GM21529 (cell line): ENCODE data around the gene SECISBP2.
A peak's percentile ranks its signal among the peaks of the same experiment; 100 is the strongest.

Experiments used
- ATAC-seq: cut with Tn5 transposase; IDR thresholded peaks from one replicate; pipeline ENCODE4 v1.9.1; 2021; ENCODE audit not compliant: unreplicated experiment

SECISBP2 gene

DNA sequence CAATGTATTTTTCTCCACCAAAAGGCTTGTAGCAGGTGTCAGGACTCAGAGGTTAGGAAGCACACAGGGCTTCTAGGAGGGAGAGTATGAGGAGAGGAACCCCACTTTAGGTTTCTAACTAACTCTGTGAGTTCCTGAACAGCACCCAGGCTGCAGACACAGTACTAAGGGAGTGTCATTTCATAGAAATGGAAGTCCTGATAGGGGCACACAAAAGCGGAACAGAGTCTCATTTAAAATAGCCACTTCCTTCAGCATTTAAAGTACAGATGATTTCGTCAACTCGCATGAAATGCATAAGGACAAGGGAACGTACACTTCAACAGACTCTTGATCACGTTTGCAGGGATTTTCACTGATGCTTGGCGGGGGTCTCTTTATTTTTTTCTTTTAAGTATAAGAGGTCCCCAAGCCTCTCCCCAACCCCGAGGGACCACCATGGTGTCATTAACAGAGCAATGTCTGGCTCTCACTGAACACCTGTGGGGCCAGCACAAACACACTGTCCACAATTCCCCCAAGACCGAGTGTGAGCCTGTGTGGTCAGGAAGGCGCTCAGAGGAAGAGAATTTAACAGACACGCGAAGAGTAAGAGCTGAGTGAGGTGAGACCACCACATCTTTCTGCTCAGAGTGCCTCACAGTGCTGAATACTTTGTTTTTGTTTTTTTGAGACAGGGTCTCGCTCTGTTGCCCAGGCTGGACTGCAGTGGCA is 82.3 kb downstream of the SECISBP2 start:
- ATAC-seq: peak; percentile 86

DNA sequence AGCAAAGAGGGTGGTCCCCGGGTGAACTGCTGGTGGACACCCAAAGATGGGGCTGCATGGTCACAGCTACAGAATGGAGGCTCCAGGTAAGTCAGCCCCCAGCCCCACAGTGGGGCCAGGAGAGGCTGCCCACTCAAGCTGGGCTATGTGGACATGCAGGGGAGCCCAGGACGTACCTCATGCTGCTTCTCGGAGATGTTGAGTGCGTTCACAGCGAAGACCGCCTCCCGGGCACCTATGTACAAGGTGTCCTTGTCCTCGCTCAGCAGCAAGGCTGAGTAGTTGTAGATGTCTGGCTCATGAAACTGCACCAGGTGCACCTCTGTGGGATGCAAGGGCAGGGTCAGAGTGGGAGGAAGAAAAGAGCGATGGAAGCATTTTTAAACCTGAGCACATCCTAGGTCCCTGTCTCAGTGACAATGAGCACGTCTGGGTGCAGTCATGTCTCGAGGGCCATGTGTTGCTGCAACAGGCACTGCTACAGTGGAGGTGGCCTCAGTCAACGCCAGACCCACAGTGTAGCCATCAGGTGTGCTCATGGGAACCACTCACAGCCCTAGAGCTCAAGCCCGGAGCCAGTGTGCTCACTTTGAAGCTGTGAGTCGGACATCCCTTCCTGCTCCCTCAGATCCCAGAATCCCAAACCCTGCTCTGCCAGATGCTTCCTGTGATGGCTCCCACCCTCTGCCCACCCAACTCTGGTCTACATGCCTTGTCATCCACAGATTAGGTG is 84.6 kb downstream of the SECISBP2 start:
- ATAC-seq: no peak

DNA sequence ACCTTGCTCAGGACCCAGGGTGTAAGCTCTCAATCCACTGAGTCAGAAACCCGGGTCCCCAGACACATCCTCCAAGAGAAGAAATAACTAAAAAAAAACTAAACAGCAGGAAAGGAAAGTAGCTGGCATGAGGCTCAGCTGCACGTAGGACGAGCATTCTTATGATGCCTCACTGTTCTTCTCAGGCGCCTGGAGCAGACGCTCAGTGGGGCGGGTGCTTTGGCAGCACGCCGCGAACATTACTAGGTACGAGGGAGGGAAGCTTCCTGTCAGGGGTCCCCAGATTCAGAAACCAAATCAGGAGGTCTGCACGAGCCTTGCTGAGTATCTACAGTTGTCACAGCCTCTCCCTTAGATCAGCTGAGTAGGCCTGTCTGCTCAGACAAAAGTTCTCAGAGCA is 85.8 kb downstream of the SECISBP2 start:
- no peak for ATAC-seq

DNA sequence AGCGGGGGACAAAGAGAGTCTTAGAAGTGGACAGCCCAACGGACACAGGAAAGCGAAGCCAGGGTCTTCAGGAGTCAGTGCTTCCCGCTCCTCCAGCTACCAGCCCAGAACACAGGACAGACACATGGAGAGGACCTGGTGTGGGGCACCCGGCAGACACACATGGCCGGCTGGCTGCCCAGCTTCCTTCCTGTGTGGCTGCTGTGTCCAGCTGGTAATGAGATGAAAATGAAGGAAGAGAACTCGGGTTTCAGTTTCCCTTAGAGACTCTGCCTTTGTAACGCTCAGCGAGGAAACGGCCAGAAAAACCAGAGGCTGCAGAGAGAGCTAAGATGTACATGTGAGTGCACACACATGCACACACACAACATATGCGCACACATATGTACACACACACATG is 87.5 kb downstream of the SECISBP2 start:
- ATAC-seq: peak; percentile 57

DNA sequence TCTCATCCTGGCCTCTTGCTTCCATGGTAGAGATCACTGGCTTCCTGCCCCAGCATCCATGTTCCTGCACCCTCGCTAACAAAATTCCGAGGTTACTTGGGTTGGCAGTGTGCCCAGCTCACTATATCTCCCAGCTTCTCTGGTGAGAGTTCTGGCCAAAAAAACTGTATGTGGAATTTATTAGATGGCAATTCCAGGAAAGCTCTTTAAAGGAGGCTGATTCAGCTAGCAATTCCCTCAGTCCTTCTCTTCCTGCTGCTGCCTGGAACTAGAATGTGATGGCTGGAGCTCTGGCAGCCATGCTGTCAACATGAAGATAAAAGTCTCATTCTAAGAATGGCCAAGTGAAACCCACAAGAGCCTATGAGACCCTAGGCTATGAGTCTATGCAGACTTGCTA is 88.8 kb downstream of the SECISBP2 start:
- no peak for ATAC-seq

DNA sequence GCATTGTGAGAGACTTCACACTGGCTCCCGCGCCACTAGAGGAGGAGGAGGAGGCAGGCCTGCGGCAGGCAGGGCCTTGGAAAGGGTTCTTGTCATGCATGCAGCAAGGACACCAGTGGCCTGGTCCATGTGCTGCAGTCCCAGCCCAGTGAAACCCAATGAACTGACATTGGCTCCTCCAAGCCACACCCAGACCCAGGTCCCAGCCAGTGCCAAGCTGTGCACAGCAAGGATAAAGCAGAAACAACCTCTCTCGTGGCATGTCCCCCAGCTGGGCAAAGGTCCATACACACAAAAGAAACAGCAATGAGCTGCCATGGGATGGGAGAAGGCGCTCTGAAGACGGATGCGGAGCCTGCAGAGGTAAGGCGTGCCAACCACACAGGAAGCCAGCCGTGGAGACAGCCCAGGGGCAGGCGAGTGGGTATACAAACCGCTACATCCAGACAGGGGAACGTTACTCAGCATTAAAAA is 90.4 kb downstream of the SECISBP2 start:
- ATAC-seq: no peak
